Limb (tissue), 2 donors: ENCODE measurements around the gene CRB1.

Experiments used
- DNase-seq, 2 donors: peaks; one replicate each; pipeline ENCODE4 v3.0.0-alpha.2; 2016; ENCODE audit errors: extremely low spot score in 2 of 2

Gene CRB1

GRCh38 chr1:197303463-197303862, 35.4 kb downstream of the CRB1 start:
- no peak for DNase-seq

DNA sequence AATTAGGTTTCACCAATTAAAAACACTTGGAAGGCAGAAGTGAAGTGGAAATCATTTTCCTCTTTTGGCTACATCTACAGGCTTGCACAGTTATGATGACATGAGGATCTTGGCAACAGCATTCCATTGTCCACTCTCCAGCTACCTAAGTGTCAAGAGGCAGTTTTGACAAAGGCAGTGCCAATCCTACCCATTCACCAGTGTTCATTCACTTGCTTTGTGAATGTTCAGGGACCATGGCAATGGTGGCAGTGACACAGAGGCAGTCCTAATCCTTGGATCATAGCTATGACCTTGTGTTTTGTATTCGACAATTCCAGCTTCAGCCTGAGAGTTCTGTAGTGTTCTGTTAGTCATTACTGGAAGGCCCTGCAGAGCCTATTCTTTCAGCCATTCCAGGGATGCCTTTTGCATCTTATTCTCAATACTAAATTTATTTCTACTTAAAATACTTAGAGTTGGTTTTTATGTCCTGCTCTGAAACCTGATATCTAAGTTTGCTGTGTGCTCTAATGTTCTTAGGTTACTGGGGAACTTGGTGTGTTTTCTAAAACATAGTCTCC, 36.7 kb downstream of the CRB1 start:
- DNase-seq, result no peak

DNA sequence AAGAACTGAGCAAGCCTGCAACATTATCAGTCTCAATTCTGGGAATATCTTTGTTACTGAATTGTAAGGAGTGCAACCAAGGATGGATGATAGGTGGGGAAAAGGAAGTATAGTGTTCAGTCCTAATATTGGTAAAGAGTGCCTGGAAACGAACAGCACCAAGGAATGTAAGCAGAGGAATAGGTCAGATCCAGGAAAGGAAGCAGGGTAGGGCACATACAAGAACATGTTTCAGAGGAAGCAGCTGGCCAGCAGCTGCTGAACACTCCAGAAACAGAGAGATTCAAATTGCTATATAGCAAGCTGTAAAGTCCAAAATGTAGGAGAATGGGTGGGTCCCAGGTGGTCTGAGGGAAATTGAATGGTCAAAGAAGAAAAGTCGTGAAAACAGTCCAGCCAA, 37.9 kb downstream of the CRB1 start:
- DNase-seq, result peak in 1 of 2 donors; percentile 6

DNA sequence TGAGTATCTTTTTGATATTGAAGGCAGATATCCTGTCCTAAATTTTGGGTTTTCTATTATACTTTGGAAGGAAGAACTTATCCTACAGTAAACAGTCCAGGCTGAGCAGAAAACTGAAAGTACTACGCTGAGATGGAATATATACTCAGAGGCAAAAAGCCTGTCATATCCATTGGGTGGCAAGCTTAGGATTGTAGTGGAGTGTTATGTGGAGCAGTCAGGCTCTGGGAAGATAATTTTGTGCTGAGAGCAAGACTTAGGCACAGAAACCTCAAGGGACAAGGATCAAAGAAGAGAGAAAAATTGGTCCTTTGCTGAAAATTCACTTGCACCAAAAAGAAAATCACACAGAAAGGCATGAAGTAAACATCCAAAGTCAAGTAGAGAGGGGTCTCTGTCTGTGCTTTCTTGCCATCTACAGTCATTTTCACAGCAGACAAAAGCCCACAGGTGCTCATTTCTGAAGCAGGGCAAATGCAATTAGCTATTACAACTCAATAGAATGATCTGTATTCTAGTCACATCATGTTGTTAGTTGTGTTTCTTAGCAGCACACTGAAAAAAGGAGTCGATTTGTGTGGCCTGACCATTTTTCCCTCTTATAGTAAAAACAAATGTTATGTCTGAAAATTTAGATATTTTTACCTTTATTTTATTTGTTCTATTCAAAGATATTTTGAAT, 38.5 kb downstream of the CRB1 start:
- no peak for DNase-seq

- DNase-seq, result no peak
Measured at GRCh38 chr1:197307136-197307535, 39.1 kb downstream of the CRB1 start.

DNA sequence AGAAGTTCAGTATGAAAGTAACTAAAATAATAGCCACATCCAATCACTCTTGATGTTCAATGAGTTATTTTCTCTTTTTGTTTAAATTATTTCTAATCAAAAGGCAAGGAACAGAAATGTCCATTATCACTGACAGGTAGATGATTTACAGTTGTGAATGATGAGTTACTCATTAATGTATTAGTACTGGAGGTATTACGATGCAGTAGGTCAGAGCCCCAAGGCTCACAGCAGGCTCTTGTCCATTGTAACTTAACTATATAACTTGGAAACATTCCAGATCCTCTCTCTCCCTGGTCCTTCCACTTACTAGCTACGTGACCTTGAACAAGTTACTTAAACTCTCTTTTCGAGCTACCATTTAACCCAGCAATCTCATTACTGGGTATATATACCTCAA, 39.5 kb downstream of the CRB1 start:
- DNase-seq, result no peak

GRCh38 chr1:197311081-197311480, 43.0 kb downstream of the CRB1 start:
- no peak for DNase-seq

GRCh38 chr1:197312163-197312562, 44.1 kb downstream of the CRB1 start:
- DNase-seq, result no peak

- no peak for DNase-seq
Measured at GRCh38 chr1:197313713-197314112, 45.7 kb downstream of the CRB1 start.

GRCh38 chr1:197314682-197315081, 46.6 kb downstream of the CRB1 start:
- no peak for DNase-seq

DNA sequence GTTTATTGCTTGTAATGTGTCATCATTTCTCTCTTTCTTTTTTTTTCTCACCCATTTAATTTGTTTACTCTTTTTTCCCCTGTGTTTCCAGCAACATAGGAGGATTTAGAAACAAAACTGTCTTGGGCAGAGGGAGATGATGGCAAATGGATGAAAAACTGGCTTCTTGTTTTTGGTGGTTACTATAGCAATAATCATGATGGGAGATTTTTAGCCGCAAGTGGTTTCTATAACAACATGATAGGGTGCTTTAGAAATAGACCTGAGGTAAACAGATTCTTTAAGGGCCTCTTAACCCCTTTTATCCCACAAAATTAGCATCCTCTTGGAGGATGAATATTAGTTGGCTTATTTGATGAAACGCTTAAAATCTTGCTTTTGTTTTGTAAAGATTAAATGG, 51.6 kb downstream of the CRB1 start:
- no peak for DNase-seq

- DNase-seq, result peak in 1 of 2 donors; percentile 18
Measured at GRCh38 chr1:197320991-197321531, 53.0 kb downstream of the CRB1 start.

DNA sequence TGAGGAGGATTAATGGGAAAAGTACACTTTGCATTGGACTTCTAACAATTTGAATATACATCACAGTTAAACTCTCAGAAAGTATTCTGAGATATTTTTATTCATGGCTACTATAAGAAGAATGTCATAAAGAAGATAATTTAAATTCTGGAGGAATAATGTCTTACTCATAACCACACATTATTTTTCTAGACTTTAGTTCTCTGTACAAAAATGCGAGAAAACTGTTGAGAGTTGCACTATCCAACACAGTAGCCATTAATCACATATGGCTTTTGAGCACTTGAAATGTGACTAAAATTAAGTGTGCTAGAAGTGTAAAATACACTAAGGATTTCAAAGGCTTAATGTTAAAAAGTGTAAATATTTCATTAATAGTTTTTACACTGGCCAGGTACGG, 53.8 kb downstream of the CRB1 start:
- DNase-seq, result no peak

- DNase-seq, result no peak
Measured at GRCh38 chr1:197327776-197328364, 59.8 kb downstream of the CRB1 start.

- no peak for DNase-seq
Measured at GRCh38 chr1:197330213-197330612, 62.2 kb downstream of the CRB1 start.

DNA sequence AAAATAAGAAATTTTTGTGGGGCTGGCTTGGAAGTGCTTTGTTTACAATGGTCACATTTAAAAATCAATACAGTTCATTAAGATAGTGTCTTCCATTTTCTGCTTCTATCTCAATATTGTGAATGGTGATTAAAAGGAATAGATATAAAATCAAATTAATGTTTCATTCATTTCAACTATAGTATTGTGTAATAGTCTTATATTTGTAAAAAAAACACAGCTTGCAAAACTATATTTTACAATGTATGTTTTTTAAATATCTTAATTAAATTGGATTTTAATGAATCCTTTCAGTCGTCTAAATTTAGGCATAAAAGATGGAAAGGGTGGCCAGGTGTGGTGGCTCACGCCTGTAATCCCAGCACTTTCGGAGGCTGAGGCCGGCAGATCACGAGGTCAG, 63.5 kb downstream of the CRB1 start:
- DNase-seq, result no peak

- no peak for DNase-seq
Measured at GRCh38 chr1:197333041-197333440, 65.0 kb downstream of the CRB1 start.

- DNase-seq, result no peak
Measured at GRCh38 chr1:197336571-197336970, 68.5 kb downstream of the CRB1 start.

DNA sequence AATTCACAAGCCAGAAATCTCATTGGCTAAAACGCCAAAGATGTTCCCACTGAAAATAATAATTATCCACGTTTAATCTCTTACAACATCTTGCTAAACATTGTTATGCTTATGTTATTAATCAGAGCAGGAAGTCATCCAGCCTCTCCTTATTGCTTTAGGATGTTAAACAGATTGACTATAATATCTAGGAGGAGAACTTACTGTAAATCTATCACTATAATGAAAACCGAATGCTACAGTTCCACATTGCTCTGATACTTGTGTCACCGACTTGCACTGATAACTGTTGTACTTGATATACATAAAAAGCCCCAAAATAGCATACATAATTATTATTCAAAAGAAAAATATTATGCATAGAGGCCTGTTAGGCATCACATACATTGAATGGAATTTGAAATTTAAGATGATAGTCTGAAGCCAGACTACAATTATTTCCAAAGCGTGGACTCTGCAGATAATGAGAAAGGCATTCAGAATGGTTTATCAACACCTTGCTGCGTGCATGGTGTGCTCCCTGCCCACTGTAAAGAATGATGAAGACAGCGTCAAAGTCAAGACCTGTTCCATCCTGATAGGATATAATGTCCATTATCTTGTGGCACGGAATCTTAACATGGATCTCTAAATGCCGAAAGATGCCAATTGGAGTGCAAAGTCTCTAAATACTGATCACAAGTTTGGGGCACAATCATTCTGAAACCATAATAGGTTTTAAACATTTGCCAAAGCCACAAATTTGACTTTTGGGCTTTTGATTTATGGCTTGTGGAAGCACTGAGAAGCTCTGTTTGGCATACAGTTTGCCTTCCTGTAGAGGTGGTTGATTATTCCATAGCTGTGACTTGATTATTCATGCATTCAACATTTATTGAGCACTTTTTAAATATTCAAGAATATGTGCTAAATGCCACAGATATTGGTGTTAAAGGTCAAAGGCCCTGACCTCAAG, 71.3 kb downstream of the CRB1 start:
- DNase-seq, result no peak

DNA sequence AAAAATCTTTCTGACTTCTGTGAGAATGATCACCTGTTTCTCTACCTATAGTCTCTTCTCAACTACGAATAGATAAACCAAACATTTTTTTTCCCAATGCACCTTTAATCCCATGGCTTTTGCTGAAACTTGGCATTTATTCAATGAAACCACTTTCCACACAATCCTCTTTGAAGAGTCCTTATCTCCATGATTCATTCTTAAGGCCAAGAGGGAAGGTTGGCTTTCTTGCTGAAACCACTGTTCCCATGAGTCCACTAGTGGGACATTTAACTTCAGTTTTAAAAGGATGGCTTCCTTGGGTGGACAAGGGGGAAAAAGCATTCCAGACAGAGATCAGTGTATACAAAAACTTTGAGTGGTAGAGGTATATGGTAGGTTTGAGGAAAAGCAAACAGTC, 73.6 kb downstream of the CRB1 start:
- DNase-seq, result no peak

DNA sequence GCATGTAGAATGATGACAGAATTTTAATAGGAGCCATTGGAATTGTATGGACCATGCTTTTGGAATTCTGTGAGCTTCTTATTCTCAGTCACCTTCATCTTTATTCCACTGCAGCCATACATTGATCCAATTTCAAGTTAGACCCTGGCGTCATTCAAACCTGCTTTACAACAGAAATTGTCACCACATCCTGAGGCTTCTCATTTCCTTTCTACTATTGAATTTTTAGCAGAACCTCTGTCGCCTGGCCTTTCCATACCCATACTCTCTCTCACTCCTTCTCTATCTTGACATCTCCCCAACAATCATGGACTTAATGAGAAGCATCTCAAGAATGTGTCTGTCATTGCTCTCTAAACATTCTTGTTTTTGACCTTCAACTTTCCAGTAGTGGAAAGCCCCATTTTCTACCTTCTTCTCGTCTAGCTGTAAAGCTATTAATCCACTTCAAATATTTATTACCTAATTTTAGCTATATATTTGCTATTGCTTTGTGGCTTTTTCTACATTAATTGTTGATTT, 74.1 kb downstream of the CRB1 start:
- no peak for DNase-seq

DNA sequence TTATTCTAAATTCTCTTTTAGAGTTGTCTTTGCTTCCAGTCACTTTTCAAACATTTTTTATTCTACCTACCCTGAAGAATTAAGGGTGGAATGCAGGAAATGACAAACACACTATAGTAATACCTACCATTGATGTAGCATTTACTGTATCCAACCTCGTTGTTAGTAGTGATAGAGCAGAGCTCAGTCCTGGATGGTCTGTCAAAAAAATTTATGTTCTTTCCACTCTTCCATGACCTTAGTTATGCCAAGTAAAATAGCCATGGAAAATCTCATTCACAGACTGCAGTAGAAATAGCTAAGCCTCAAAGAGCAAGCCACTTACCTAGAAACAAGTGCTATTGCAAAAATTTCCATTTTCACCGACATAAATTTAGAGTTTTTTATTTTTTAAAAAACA, 74.6 kb downstream of the CRB1 start:
- DNase-seq, result no peak
